WI38 (cell line): ENCODE results near the gene BMPR1A.

ENCODE experiments used
- H3K4me3 ChIP-seq: 2 replicates; pipeline ENCODE4 v1.5.1; 2011; ENCODE audit warnings: low read depth, mild to moderate bottlenecking, control low read depth, low read length
- CTCF ChIP-seq: IDR thresholded peaks from 2 replicates; pipeline ENCODE4 v1.5.1; 2012; ENCODE audit warnings: low read depth, mild to moderate bottlenecking, control low read depth, low read length

Gene BMPR1A

GRCh38 chr10:86940677-86941076 is 184.3 kb downstream of the BMPR1A start:
- H3K4me3 ChIP-seq, result no peak overlapping the region
- TF ChIP-seq CTCF, result no peak

GRCh38 chr10:86941426-86941825 is 185.0 kb downstream of the BMPR1A start:
- no peak overlapping the region for H3K4me3 ChIP-seq
- TF ChIP-seq CTCF, result no peak

GRCh38 chr10:86941991-86942421 is 185.6 kb downstream of the BMPR1A start:
- TF ChIP-seq CTCF, result no peak
- H3K4me3 ChIP-seq, result no peak overlapping the region

- no peak for TF ChIP-seq CTCF
- no peak overlapping the region for H3K4me3 ChIP-seq
These were observed 186.3 kb downstream of the BMPR1A start for GRCh38 chr10:86942441-86943315.

GRCh38 chr10:86943316-86944030 is 187.1 kb downstream of the BMPR1A start:
- TF ChIP-seq CTCF, result no peak
- H3K4me3 ChIP-seq, result no peak overlapping the region

GRCh38 chr10:86944031-86944419 is 187.6 kb downstream of the BMPR1A start:
- no peak overlapping the region for H3K4me3 ChIP-seq
- TF ChIP-seq CTCF, result no peak

GRCh38 chr10:86944471-86944870 is 188.1 kb downstream of the BMPR1A start:
- no peak for TF ChIP-seq CTCF
- H3K4me3 ChIP-seq, result no peak overlapping the region
